Activated naive CD4-positive, alpha-beta T cell treated with anti-CD3 and anti-CD28 coated beads, Interleukin-2, amount 50 U/mL, for 72 hours (primary cell): ENCODE results near the gene TEAD1. TPM values are rescaled to one million over a fixed set of nuclear protein-coding genes. Genes with fewer than 3 reads are reported as not detected.
"Not testable (repeated sequence)": the region's sequence is repeated elsewhere in the genome, so short reads cannot be mapped to it uniquely, and the experiment has no call there.

Source experiments
- ATAC-seq, 2 donors: fragments of 150-1000 bp; cut with Tn5 transposase; 2 replicates each; pipeline ENCODE4 v1.10.0; 2021; ENCODE audit warnings: mild to moderate bottlenecking in 2 of 2, moderate library complexity in 2 of 2
- DNase-seq, 2 donors: peaks; one replicate each; pipeline ENCODE4 v3.0.0; 2021 to 2022; ENCODE audit warnings: low spot score in 2 of 2
- H3K27ac Mint-ChIP-seq, 2 donors: one replicate each; pipeline ENCODE4 v1.8.0; 2022; ENCODE audit warnings: mild to moderate bottlenecking in 2 of 2, mixed read lengths in 2 of 2
- H3K36me3 Mint-ChIP-seq, 2 donors: one replicate each; pipeline ENCODE4 v1.8.0; 2022; ENCODE audit warnings: mixed read lengths in 2 of 2
- H3K9me3 Mint-ChIP-seq, 2 donors: one replicate each; pipeline ENCODE4 v1.8.0; 2022; ENCODE audit warnings: mixed read lengths in 2 of 2
- total RNA-seq, 2 donors: library from RNA; stranded (reverse); gene quantifications; one replicate each; pipeline ENCODE4 v1.2.3, GENCODE V29; 2022

Gene TEAD1
- total RNA-seq, 2 donors from 2014 or later = 0.14 to 0.18 TPM

GRCh38 chr11:12876340-12876739 lies 202.1 kb downstream of the TEAD1 start:
- no peaks in the 10 kb centered on the region for H3K9me3 Mint-ChIP-seq
- H3K27ac Mint-ChIP-seq = no peak overlapping the region
- no peak for ATAC-seq
- DNase-seq = no peak
- no peaks in the 10 kb centered on the region for H3K36me3 Mint-ChIP-seq

GRCh38 chr11:12876988-12877387 lies 202.8 kb downstream of the TEAD1 start:
- ATAC-seq = no peak

GRCh38 chr11:12877508-12877907 lies 203.3 kb downstream of the TEAD1 start:
- DNase-seq, H3K36me3 Mint-ChIP-seq, H3K27ac Mint-ChIP-seq, H3K9me3 Mint-ChIP-seq, ATAC-seq: not testable (repeated sequence)

More at GRCh38 chr11:12876988-12877387, 202.8 kb downstream of the TEAD1 start:
- Mint-ChIP-seq H3K36me3 (no peaks in the 10 kb centered on the region), H3K9me3 (no peaks in the 10 kb centered on the region), H3K27ac (no peak overlapping the region)
- DNase-seq = no peak

GRCh38 chr11:12880327-12880726 lies 206.1 kb downstream of the TEAD1 start:
- H3K27ac Mint-ChIP-seq = no peak overlapping the region
- DNase-seq (no peak), ATAC-seq (no peak)
- H3K36me3 Mint-ChIP-seq = no peaks in the 10 kb centered on the region
- H3K9me3 Mint-ChIP-seq = no peaks in the 10 kb centered on the region

- Mint-ChIP-seq H3K9me3 (no peaks in the 10 kb centered on the region), H3K27ac (no peak overlapping the region), H3K36me3 (no peaks in the 10 kb centered on the region)
- ATAC-seq = no peak
- no peak for DNase-seq
Measured at GRCh38 chr11:12882670-12883069, 208.4 kb downstream of the TEAD1 start.

- Mint-ChIP-seq H3K27ac (no peak overlapping the region), H3K36me3 (no peaks in the 10 kb centered on the region), H3K9me3 (no peaks in the 10 kb centered on the region)
- no peak for DNase-seq
- ATAC-seq = no peak
Measured at GRCh38 chr11:12884751-12885318, 210.6 kb downstream of the TEAD1 start.

- DNase-seq (no peak), ATAC-seq (no peak)
- no peak overlapping the region for H3K27ac Mint-ChIP-seq
Measured at GRCh38 chr11:12885717-12886239, 211.6 kb downstream of the TEAD1 start.

GRCh38 chr11:12886508-12886907 lies 212.3 kb downstream of the TEAD1 start:
- Mint-ChIP-seq H3K9me3 (no peaks in the 10 kb centered on the region), H3K27ac (no peak overlapping the region), H3K36me3 (no peaks in the 10 kb centered on the region)
- ATAC-seq (no peak), DNase-seq (no peak)

More at GRCh38 chr11:12885717-12886239, 211.6 kb downstream of the TEAD1 start:
- Mint-ChIP-seq H3K36me3 (no peaks in the 10 kb centered on the region), H3K9me3 (no peaks in the 10 kb centered on the region)

GRCh38 chr11:12888525-12889158 lies 214.4 kb downstream of the TEAD1 start:
- Mint-ChIP-seq H3K27ac (no peak overlapping the region), H3K36me3 (no peaks in the 10 kb centered on the region), H3K9me3 (no peaks in the 10 kb centered on the region)
- ATAC-seq = peak in 1 of 2 donors; percentile 64
- DNase-seq = peak in 1 of 2 donors; percentile 70

- DNase-seq (no peak), ATAC-seq (no peak)
- Mint-ChIP-seq H3K9me3 (no peaks in the 10 kb centered on the region), H3K27ac (no peak overlapping the region), H3K36me3 (no peaks in the 10 kb centered on the region)
Measured at GRCh38 chr11:12889243-12889642, 215.0 kb downstream of the TEAD1 start.

GRCh38 chr11:12890476-12890875 lies 216.3 kb downstream of the TEAD1 start:
- no peak for ATAC-seq
- Mint-ChIP-seq H3K36me3 (no peaks in the 10 kb centered on the region), H3K9me3 (no peaks in the 10 kb centered on the region), H3K27ac (no peak overlapping the region)
- no peak for DNase-seq

GRCh38 chr11:12893787-12894672 lies 219.8 kb downstream of the TEAD1 start:
- Mint-ChIP-seq H3K9me3 (no peaks in the 10 kb centered on the region), H3K36me3 (no peaks in the 10 kb centered on the region), H3K27ac (no peak overlapping the region)
- ATAC-seq (peak in 1 of 2 donors; percentile 44), DNase-seq (peak in 1 of 2 donors; percentile 68)

- ATAC-seq = no peak
- no peak overlapping the region for H3K27ac Mint-ChIP-seq
- H3K9me3 Mint-ChIP-seq = no peaks in the 10 kb centered on the region
- DNase-seq = no peak
- H3K36me3 Mint-ChIP-seq = no peaks in the 10 kb centered on the region
Measured at GRCh38 chr11:12897390-12897789, 223.2 kb downstream of the TEAD1 start.

GRCh38 chr11:12897867-12898266 lies 223.6 kb downstream of the TEAD1 start:
- no peak for DNase-seq
- ATAC-seq = no peak
- Mint-ChIP-seq H3K9me3 (no peaks in the 10 kb centered on the region), H3K36me3 (no peaks in the 10 kb centered on the region), H3K27ac (no peak overlapping the region)

- no peak for ATAC-seq
- no peaks in the 10 kb centered on the region for H3K36me3 Mint-ChIP-seq
- no peak for DNase-seq
- H3K9me3 Mint-ChIP-seq = no peaks in the 10 kb centered on the region
- no peak overlapping the region for H3K27ac Mint-ChIP-seq
Measured at GRCh38 chr11:12900496-12900895, 226.3 kb downstream of the TEAD1 start.

GRCh38 chr11:12901272-12901671 lies 227.1 kb downstream of the TEAD1 start:
- DNase-seq = no peak
- no peak overlapping the region for H3K27ac Mint-ChIP-seq
- H3K36me3 Mint-ChIP-seq = no peaks in the 10 kb centered on the region
- ATAC-seq = no peak
- H3K9me3 Mint-ChIP-seq = no peaks in the 10 kb centered on the region

GRCh38 chr11:12901874-12902481 lies 227.8 kb downstream of the TEAD1 start:
- Mint-ChIP-seq H3K36me3 (no peaks in the 10 kb centered on the region), H3K9me3 (no peaks in the 10 kb centered on the region), H3K27ac (no peak overlapping the region)
- DNase-seq (no peak), ATAC-seq (no peak)
